GM23338 (cell line): ENCODE data around the gene PSMD3.

ENCODE experiments used
- EZH2 ChIP-seq: fragments of 200-600 bp; sonication (generic); IDR thresholded peaks from one replicate; pipeline ENCODE4 v1.8.0; 2017; ENCODE audit warnings: antibody characterized with exemption, mild to moderate bottlenecking, low read depth; ENCODE audit not compliant: unreplicated experiment
- TF ChIP-seq, protein P1 (sequence below), 2 experiments: fragments of 200-600 bp in 1 of 2; sonication (generic) in 1 of 2; conservative IDR thresholded peaks; 2 replicates each; pipeline versions ENCODE4 v1.5.1 to v1.6.1; 2016 to 2017; ENCODE audit warnings: antibody characterized with exemption in 2 of 2, low read depth in 2 of 2, mild to moderate bottlenecking in 2 of 2, moderate library complexity in 1 of 2

DNA sequence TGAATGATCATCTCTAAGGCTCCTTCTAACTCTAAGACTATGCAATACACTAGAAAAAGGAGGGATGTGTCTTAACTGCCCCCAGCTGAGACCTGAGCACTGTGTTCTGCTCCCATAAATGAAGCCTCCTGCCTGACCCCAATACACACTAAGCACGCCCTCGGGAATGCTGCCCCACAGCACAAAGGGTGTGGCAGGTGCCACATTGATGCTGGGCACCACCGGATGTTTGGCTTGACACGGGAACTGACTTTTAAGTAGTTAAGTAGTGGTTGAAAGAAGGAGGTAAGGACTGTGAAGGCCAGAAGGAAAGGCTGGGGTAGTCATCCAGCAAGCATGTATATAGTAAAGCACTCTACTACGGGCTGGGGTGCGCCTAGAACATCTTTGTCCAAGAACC is 13.8 kb upstream of the PSMD3 start:
- TF ChIP-seq, protein P1, sequence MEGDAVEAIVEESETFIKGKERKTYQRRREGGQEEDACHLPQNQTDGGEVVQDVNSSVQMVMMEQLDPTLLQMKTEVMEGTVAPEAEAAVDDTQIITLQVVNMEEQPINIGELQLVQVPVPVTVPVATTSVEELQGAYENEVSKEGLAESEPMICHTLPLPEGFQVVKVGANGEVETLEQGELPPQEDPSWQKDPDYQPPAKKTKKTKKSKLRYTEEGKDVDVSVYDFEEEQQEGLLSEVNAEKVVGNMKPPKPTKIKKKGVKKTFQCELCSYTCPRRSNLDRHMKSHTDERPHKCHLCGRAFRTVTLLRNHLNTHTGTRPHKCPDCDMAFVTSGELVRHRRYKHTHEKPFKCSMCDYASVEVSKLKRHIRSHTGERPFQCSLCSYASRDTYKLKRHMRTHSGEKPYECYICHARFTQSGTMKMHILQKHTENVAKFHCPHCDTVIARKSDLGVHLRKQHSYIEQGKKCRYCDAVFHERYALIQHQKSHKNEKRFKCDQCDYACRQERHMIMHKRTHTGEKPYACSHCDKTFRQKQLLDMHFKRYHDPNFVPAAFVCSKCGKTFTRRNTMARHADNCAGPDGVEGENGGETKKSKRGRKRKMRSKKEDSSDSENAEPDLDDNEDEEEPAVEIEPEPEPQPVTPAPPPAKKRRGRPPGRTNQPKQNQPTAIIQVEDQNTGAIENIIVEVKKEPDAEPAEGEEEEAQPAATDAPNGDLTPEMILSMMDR (conservative IDR thresholded peaks at IDR 0.05; ENCODE audit: low read depth in 2 of 2): no peak
- TF ChIP-seq EZH2: no peak
